HepG2 (cell line): ENCODE measurements around the gene SLC9A8. TPM values are rescaled to one million over a fixed set of nuclear protein-coding genes. Genes with fewer than 3 reads are reported as not detected.

Experiments used
- AHR ChIP-seq: IDR thresholded peaks from 2 replicates; pipeline ENCODE4 v1.6.1; 2018; ENCODE audit warnings: missing genetic modification reagents, missing compliant biosample characterization
- ARNTL ChIP-seq: sonication (generic); formaldehyde crosslinking; IDR thresholded peaks from 2 replicates; pipeline ENCODE4 v1.4.0; 2020; ENCODE audit warnings: mild to moderate bottlenecking, missing genetic modification reagents
- CEBPG ChIP-seq: IDR thresholded peaks from 2 replicates; pipeline ENCODE4 v1.6.1; 2016
- DMAP1 ChIP-seq: IDR thresholded peaks from 2 replicates; pipeline ENCODE4 v1.6.1; 2016
- E2F2 ChIP-seq: sonication (generic); formaldehyde crosslinking; IDR thresholded peaks from 2 replicates; pipeline ENCODE4 v1.4.0; 2020; ENCODE audit warnings: missing genetic modification reagents, borderline replicate concordance
- GLMP ChIP-seq: sonication (generic); formaldehyde crosslinking; IDR thresholded peaks from 2 replicates; pipeline ENCODE4 v1.9.0; 2021; ENCODE audit warnings: missing genetic modification reagents, mild to moderate bottlenecking, borderline replicate concordance
- HCFC1 ChIP-seq: fragments of 150-350 bp; IDR thresholded peaks from 2 replicates; pipeline ENCODE4 v1.6.1; 2014; ENCODE audit warnings: low read depth, low read length
- HMG20A ChIP-seq: IDR thresholded peaks from 2 replicates; pipeline ENCODE4 v1.6.1; 2016; ENCODE audit warnings: borderline replicate concordance
- MIER3 ChIP-seq: IDR thresholded peaks from 2 replicates; pipeline ENCODE4 v1.6.1; 2016; ENCODE audit warnings: missing compliant biosample characterization, borderline replicate concordance
- NR2C2 ChIP-seq: sonication (generic); formaldehyde crosslinking; IDR thresholded peaks from 2 replicates; pipeline ENCODE4 v1.4.0; 2020; ENCODE audit warnings: missing genetic modification reagents, mild to moderate bottlenecking, moderate library complexity, borderline replicate concordance
- PHF21A ChIP-seq: sonication (generic); formaldehyde crosslinking; IDR thresholded peaks from 2 replicates; pipeline ENCODE4 v1.5.0; 2020; ENCODE audit warnings: mild to moderate bottlenecking, missing genetic modification reagents
- REL ChIP-seq: sonication (generic); formaldehyde crosslinking; conservative IDR thresholded peaks from 2 replicates; pipeline ENCODE4 v1.8.0; 2022; ENCODE audit warnings: mild to moderate bottlenecking, missing genetic modification reagents, moderate library complexity
- SMAD9 ChIP-seq: sonication (generic); formaldehyde crosslinking; IDR thresholded peaks from 2 replicates; pipeline ENCODE4 v1.5.1; 2020; ENCODE audit warnings: mild to moderate bottlenecking, missing genetic modification reagents
- SNRNP70 ChIP-seq: fragments of 200-400 bp; formaldehyde crosslinking; IDR thresholded peaks from 2 replicates; pipeline ENCODE4 v1.6.1; 2017; ENCODE audit warnings: mild to moderate bottlenecking, low read depth, low read length, moderate library complexity
- ZBTB40 ChIP-seq, 2 experiments: fragments of 450-650 bp in 1 of 2; sonication (generic) in 1 of 2; formaldehyde crosslinking in 1 of 2; IDR thresholded peaks; 2 replicates each; pipeline versions ENCODE4 v1.6.1 to v1.8.0; 2016 to 2022; ENCODE audit warnings: antibody characterized with exemption in 1 of 2, mild to moderate bottlenecking in 1 of 2, missing genetic modification reagents in 1 of 2
- ZNF225 ChIP-seq: sonication (generic); formaldehyde crosslinking; IDR thresholded peaks from 2 replicates; pipeline ENCODE4 v1.4.0; 2020; ENCODE audit warnings: mild to moderate bottlenecking, missing genetic modification reagents
- ZNF367 ChIP-seq: sonication (generic); formaldehyde crosslinking; IDR thresholded peaks from 2 replicates; pipeline ENCODE4 v1.4.0; 2020; ENCODE audit warnings: missing genetic modification reagents, borderline replicate concordance
- ZNF879 ChIP-seq: sonication (generic); formaldehyde crosslinking; IDR thresholded peaks from 2 replicates; pipeline ENCODE4 v1.8.1; 2023; ENCODE audit warnings: missing genetic modification reagents
- ZNF883 ChIP-seq: sonication (generic); formaldehyde crosslinking; IDR thresholded peaks from 2 replicates; pipeline ENCODE4 v1.5.1; 2020; ENCODE audit warnings: mild to moderate bottlenecking, missing genetic modification reagents; ENCODE audit errors: not compliant biosample characterization
- ZSCAN31 ChIP-seq: sonication (generic); formaldehyde crosslinking; IDR thresholded peaks from 2 replicates; pipeline ENCODE4 v1.5.0; 2020; ENCODE audit warnings: low read depth, mild to moderate bottlenecking, missing genetic modification reagents
- polyA plus RNA-seq, 8 experiments: library from polyadenylated mRNA; depleted of rRNA in 3 of 8; stranded (reverse) in 7 of 8; unstranded in 1 of 8; fragments of >200 nt; fragmentation: Illumina TruSeq in 4 of 8; extraction: Trizol in 4 of 8; gene quantifications; 2 replicates each; pipeline versions ENCODE4 v1.2.1 to v1.2.3, GENCODE V29; 2011 to 2016; ENCODE audit warnings: low read depth in 4 of 8, missing spikeins in 1 of 8, mixed read lengths in 1 of 8; ENCODE audit not compliant: insufficient read depth in 1 of 8
- total RNA-seq, 5 experiments: library from RNA; depleted of rRNA; stranded (reverse); fragments of >200 nt; fragmentation: Illumina TruSeq; extraction: Trizol; gene quantifications; 2 replicates each; pipeline ENCODE4 v1.2.3, GENCODE V29; 2016; ENCODE audit warnings: low read depth in 1 of 5
- TF ChIP-seq, protein P1 (sequence below): sonication (generic); formaldehyde crosslinking; IDR thresholded peaks from 2 replicates; pipeline ENCODE4 v1.8.1; 2023; ENCODE audit warnings: missing genetic modification reagents, mild to moderate bottlenecking, borderline replicate concordance

SLC9A8 gene
- total and polyA plus RNA-seq, 2 of the 13 experiments (the other 11 are each of a cell fraction or from before 2014, with no cell fraction given): 4.1 to 7.4 TPM

DNA sequence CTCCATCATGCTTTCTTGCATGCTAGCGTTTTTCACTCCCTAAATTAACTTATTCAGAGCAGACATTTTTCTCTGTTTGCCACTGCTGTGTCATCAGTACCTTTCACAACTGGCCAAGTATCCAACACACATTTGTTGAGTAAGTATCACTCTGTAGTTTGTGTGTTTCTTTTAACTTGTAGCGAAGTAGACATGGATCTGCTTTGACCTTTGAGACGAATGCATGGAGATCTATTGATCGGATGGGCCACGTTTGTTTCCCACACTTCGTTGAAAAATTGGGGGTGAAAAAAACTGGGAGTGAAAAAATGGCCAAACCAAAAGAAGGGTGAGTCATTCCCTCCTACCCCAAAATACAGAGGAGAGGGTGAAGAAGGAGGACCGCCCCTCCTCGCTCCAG is 12.9 kb upstream of the SLC9A8 start (continued):
- TF ChIP-seq ZBTB40 (IDR thresholded peaks at IDR 0.05) (no peak), ZBTB40 (CRISPR knock-in tag; IDR thresholded peaks at IDR 0.05) (no peak), SNRNP70 (no peak), SMAD9 (CRISPR knock-in tag) (no peak), ZNF879 (no peak), PHF21A (peak; percentile 37; the same call in 1 of the 2 replicates), AHR (CRISPR knock-in tag) (no peak), E2F2 (CRISPR knock-in tag) (no peak), CEBPG (CRISPR knock-in tag) (peak; percentile 67), ZNF367 (CRISPR knock-in tag) (no peak), ZNF225 (CRISPR knock-in tag) (no peak), HCFC1 (no peak), NR2C2 (CRISPR knock-in tag) (peak; percentile 43; the same call in 1 of the 2 replicates), ARNTL (CRISPR knock-in tag) (no peak), GLMP (CRISPR knock-in tag) (no peak), MIER3 (peak; percentile 69; the same call in 1 of the 2 replicates), DMAP1 (CRISPR knock-in tag) (peak; percentile 47; the same call in 1 of the 2 replicates), ZNF883 (CRISPR knock-in tag) (no peak), REL (no peak), HMG20A (CRISPR knock-in tag) (peak; percentile 76), ZSCAN31 (no peak)
- TF ChIP-seq, protein P1, sequence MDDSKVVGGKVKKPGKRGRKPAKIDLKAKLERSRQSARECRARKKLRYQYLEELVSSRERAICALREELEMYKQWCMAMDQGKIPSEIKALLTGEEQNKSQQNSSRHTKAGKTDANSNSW (CRISPR knock-in tag): no peak
